HAP-1 (cell line): ENCODE results near the gene NPAS2.

Experiments
- DNase-seq, 2 experiments: peaks; one replicate each; pipeline ENCODE4 v3.0.0-alpha.2; 2016 to 2020; ENCODE audit warnings: low spot score in 2 of 2
- H3K27me3 ChIP-seq: fragments of 250-450 bp; sonication (Bioruptor Pico); 2 replicates; pipeline ENCODE4 v1.5.1; 2020; ENCODE audit warnings: low read depth, mild to moderate bottlenecking, moderate library complexity
- H3K36me3 ChIP-seq: fragments of 250-450 bp; sonication (Bioruptor Pico); replicated peaks from 2 replicates; pipeline ENCODE4 v1.5.1; 2020; ENCODE audit warnings: mild to moderate bottlenecking
- H3K4me1 ChIP-seq: fragments of 250-450 bp; sonication (Bioruptor Pico); 2 replicates; pipeline ENCODE4 v1.5.1; 2020; ENCODE audit warnings: mild to moderate bottlenecking
- H3K4me3 ChIP-seq: fragments of 250-450 bp; sonication (Bioruptor Pico); 2 replicates; pipeline ENCODE4 v1.5.1; 2020; ENCODE audit warnings: mild to moderate bottlenecking, moderate library complexity
- H3K9me3 ChIP-seq: fragments of 250-450 bp; sonication (Bioruptor Pico); 2 replicates; pipeline ENCODE4 v1.5.1; 2020; ENCODE audit warnings: mild to moderate bottlenecking, moderate library complexity
- in situ Hi-C: fragments of 300-500 bp; cut with MboI; formaldehyde crosslinking; loops from 3 replicates; pipeline ENCODE4 v1.14.3; 2020; ENCODE audit warnings: low sequenced_read_pairs, inconsistent platforms, mixed read lengths

NPAS2 gene

DNA sequence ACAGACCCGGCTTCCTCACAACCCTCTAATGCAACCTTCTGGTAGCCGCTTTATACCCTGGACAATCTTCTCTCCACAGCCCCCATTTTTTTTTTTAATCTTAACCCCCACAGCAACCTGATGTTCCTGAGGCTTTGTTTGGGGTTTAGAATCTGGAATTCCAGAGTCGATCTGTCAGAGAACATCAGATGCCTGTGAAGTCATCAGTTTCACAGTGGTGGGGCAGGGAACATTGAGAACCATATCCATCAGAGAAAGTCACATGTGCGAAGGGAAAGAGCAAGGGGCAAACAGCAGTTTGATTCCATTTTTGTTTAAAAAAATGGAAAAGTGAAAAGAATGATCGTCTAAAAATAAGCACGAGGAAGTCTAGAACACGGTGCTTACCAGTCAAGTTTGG lies 20.6 kb downstream of the NPAS2 start:
- Histone ChIP-seq H3K4me1 (no peaks in the 10 kb centered on the region), H3K4me3 (no peak overlapping the region), H3K36me3 (no peaks in the 10 kb centered on the region), H3K9me3 (no peaks in the 10 kb centered on the region), H3K27me3 (no peaks in the 10 kb centered on the region)
- in situ Hi-C loops = no loop called here
- no peak for DNase-seq

DNA sequence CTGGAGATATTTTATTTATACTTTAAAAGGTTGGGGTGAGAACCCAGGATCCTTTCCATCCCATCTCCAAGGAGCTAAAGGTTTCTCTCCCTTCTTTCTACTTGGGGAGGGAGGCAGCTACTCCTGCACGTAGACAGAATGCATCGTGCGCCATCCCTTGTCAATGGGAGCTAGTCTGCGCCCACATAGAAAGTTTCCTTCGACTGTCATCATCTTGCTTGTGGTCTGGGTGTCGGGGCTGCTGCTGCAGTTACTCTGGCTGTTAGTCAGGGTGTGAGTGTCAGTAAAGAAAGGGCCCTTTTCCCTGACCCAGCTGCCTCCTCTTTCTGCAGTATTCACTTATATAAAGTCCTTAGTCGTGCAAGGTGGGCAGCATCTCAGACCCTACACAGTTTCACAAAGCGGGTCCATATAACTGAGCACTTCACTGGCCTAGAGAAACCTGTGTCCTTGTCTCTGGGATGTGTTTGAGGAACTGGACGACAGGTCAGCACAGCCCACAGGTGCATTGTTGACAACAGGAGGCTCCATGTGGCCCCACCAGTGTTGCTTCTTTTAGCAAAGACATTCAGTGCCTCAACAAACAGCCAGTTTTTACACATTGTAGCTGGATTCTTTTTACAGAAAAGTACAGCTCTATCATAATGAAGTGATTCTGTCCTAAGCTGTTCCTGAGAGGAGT lies 22.4 kb downstream of the NPAS2 start:
- no peaks in the 10 kb centered on the region for H3K27me3 ChIP-seq
- in situ Hi-C loops = no loop called here

DNA sequence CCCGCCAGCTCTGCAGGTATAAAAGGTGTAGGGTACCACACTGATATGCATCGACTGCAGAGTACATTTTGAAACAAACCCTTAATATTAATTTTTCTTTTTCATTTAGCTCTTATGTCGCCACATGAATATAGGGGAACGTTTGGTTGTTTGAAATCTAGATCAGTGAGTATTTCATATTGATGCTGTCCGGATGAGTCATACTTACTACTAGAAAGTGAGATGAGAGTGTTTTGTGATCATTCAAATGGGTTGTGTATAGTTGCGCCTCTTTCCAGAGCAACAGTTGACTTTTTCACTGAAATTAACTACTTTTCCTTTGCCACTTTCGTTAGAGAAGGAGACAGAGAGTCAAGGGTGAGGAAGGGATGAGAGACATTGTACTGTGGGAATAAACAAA lies 24.6 kb downstream of the NPAS2 start:
- Histone ChIP-seq H3K4me3 (no peak overlapping the region), H3K27me3 (no peaks in the 10 kb centered on the region), H3K9me3 (no peaks in the 10 kb centered on the region), H3K36me3 (no peaks in the 10 kb centered on the region), H3K4me1 (no peaks in the 10 kb centered on the region)
- no peak for DNase-seq
- in situ Hi-C loops = no loop called here

More for the DNA sequence above, 22.4 kb downstream of the NPAS2 start:
- Histone ChIP-seq H3K9me3 (no peaks in the 10 kb centered on the region), H3K4me1 (no peaks in the 10 kb centered on the region), H3K4me3 (no peak overlapping the region), H3K36me3 (no peaks in the 10 kb centered on the region)
- DNase-seq = no peak

DNA sequence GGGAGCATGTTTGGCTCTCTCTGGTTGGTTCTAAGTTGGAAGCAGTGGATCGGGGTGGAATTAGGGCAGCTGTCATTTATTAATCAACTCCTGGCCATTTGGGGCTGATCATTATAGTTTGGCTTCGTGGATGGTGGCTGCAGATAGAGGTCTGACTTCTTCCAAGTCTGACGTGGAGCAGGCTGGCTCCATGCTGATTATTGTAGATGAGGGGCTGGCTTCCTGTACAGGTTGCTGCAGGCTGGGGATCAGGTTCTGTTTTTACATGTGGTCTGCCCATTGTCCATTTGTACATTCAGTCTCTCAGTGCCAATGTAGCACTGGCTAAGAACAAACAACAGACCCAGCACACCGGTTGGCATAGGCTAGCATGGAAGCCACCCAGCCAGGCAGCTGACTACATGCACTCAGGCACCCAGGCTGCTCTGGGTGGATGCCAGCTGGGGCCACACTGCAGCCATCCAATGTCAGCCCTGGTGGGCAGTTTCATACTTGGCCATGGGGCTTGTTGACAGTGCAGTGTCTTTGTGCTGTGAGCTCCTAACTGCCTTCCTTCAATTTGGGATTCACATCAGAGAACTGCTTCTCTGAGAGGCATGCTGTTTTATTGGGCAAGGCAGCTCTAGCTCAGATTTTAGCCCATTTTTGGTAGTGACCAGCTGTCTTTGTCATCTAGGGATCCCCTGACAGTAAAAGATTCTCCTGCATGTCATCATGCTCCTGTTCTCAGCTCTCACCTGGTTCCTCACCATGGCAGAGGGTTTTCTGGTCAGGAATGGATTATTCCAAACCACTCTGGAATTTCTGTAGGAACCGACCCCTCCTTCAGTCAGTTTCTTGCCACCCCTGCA lies 25.4 kb downstream of the NPAS2 start:
- in situ Hi-C loops = no loop called here
- no peak for DNase-seq
- no peaks in the 10 kb centered on the region for H3K4me1 ChIP-seq
- H3K27me3 ChIP-seq = no peaks in the 10 kb centered on the region
- no peak overlapping the region for H3K4me3 ChIP-seq
- no peaks in the 10 kb centered on the region for H3K9me3 ChIP-seq
- no peaks in the 10 kb centered on the region for H3K36me3 ChIP-seq

DNA sequence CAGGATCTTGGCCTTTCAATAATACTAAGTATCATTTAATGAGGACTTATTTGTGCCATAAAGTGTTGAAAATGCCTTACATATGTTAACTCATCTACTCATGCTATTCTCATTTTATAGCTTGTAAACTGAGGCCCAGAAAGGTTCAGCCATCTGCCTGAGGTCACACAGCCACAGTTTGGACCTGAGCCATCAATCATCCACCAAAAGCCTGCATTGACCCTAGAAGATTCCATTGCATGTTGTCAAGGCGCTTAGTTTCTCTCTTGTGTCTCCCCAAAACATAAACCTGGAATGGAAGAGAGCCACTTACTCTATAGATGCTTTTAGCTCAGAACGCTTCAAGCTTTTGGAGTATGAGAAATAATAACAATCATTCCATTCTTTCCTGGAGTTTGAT lies 26.8 kb downstream of the NPAS2 start:
- no peaks in the 10 kb centered on the region for H3K36me3 ChIP-seq
- H3K4me1 ChIP-seq = no peaks in the 10 kb centered on the region
- no peak for DNase-seq
- H3K27me3 ChIP-seq = no peaks in the 10 kb centered on the region
- H3K4me3 ChIP-seq = no peak overlapping the region
- H3K9me3 ChIP-seq = no peaks in the 10 kb centered on the region
- in situ Hi-C loops = no loop called here

DNA sequence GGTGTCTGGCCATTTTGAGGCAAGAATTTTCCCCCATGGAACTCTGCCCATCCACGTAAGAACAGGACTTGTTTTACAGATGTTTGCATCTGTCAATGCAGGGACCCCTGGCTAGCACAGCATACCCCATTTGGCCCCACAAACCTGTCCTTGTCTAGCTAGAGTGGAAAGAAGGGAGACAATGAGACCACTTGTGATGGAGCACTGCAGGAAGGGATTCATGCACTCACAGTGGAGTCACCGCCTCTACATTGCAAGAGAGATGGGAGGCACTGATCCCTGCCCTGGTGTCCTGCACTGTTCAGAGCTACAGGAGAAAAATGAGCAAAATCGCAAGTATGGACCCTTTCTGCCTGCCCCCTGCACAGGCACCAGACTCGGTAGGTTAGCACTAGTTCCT lies 32.5 kb downstream of the NPAS2 start:
- no peaks in the 10 kb centered on the region for H3K27me3 ChIP-seq
- in situ Hi-C loops = no loop called here
- no peak overlapping the region for H3K4me3 ChIP-seq
- no peak for DNase-seq
- no peaks in the 10 kb centered on the region for H3K4me1 ChIP-seq
- no peaks in the 10 kb centered on the region for H3K36me3 ChIP-seq
- H3K9me3 ChIP-seq = no peaks in the 10 kb centered on the region

DNA sequence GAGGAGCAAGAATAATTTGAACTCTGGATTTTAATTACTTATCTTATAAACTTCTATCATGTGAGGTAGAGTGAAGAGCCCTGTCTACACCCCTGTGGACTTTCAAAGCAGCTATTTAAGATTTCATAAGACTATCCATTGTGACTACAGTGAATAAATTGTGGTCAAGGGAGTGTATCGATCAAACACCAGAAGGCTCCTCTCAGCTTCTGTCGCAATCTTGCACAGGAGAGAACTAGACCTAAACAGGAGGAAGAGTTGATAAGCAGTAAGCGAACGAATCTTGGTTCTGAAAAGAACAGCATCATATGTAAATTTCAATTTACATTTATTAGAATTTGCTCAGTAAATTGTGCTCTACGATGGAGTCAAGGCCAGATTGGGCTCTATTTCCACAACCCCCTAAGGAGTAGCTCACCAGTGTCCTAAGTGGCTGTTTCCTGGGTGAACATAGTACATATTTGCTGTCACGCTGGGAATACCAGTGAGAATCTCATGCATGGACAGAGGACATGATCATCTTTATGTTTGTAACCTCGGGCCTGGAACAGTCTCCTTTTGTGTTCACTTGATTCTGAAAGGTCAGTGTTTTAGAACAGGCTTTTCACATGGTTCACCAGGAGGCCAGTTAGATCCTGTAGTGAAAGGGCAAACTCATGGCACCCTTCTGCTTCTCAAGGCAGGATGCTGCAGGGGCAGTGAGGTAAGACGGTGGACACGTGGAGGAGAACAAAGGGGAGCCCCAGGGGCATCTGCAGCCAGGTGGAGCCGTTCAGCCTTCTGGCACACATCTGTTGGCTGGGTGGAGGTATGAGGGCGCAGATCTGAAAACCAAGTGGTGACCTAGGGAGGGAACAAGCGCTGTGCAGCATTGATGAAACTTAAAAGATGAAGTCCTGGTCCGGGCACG lies 33.3 kb downstream of the NPAS2 start:
- DNase-seq = no peak
- Histone ChIP-seq H3K4me3 (no peak overlapping the region), H3K27me3 (no peaks in the 10 kb centered on the region), H3K9me3 (no peaks in the 10 kb centered on the region), H3K36me3 (no peaks in the 10 kb centered on the region), H3K4me1 (no peaks in the 10 kb centered on the region)
- in situ Hi-C loops = no loop called here

DNA sequence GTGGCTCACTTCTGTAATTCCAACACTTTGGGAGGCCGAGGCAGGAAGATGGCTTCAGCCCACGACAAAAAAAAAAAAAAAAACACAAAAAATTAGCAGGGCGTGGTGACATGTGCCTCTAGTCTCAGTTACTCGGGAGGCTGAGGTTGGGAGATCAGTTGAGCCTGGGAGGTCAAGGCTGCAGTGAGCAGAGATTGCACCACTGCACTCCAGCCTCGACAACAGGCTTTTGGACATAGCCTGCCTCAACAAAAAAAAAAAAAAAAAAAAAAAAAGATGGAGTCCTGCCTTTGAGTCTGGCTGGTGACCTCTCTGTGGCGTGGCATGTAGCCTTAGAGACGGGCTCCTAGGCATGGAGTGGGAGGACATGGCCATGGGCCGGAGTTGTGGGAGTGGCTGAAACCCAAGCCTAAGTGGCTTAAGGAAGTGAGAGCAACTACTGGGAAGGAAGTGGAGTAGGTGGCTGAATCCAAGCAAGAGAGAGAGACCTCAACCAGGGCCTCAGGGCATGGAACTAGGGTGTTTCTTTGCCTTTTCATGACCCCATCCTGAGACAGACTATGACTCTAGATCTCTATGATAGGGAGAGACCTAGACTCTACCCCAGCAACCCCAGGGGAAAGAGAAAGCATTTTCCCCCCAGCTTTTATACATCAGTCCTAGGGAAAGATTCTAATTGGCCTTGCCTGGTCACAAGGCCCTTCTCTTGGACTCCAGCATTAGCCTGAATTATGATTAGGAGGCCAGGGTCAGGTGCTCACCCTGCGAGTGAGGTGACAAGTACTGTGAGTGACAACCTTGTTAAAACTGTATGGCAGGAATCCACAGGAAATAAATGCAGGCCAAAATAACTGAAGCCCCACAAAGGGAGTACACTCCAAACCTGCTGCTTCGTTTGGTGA lies 34.2 kb downstream of the NPAS2 start:
- in situ Hi-C loops = no loop called here
- H3K4me3 ChIP-seq = no peak overlapping the region
- H3K36me3 ChIP-seq = no peaks in the 10 kb centered on the region
- DNase-seq = no peak
- H3K4me1 ChIP-seq = no peaks in the 10 kb centered on the region
- H3K27me3 ChIP-seq = no peaks in the 10 kb centered on the region
- H3K9me3 ChIP-seq = no peaks in the 10 kb centered on the region

DNA sequence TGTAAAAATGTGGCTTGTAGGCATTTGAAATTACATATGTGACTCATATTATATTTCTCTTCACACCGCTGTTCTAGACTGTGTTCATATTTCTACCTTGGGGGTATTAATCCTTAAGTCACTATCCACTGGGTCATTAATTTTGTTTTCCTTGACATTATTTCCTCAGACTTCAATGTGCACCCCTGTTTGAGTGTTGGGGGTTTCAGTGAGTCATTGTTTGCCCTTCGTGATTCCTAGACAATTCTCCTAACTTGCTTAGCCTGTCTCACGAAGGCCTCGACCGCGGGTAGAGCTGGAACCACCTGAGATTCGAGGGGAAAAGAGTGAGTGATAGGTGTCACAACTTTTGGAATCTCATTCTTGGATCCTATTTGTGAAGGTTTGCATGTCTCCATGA lies 35.1 kb downstream of the NPAS2 start:
- DNase-seq = no peak
- Histone ChIP-seq H3K27me3 (no peaks in the 10 kb centered on the region), H3K4me1 (no peaks in the 10 kb centered on the region), H3K9me3 (no peaks in the 10 kb centered on the region), H3K4me3 (no peak overlapping the region), H3K36me3 (no peaks in the 10 kb centered on the region)
- in situ Hi-C loops = no loop called here

DNA sequence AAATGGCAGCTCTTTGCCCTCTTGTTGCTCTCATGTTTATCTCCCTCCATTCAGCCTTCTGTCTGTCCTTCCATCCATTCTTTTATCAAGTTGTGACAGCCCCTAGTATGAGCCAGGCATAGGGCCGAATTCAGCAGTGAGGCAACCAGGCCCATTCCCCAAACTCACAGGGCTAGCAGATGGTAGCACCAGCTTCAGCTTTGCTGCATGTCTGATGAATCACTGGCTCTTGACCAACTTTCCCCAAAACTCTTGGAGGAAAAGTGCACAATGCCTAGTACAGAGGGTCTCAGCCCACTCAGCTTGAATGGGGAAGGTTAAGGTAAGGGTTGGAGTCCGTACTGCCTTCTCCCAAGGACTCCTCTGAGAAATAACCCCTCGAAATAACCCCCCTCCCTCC lies 35.7 kb downstream of the NPAS2 start:
- no peaks in the 10 kb centered on the region for H3K4me1 ChIP-seq
- no peak for DNase-seq
- no peaks in the 10 kb centered on the region for H3K27me3 ChIP-seq
- no peaks in the 10 kb centered on the region for H3K9me3 ChIP-seq
- H3K4me3 ChIP-seq = no peak overlapping the region
- H3K36me3 ChIP-seq = no peaks in the 10 kb centered on the region
- in situ Hi-C loops = no loop called here

DNA sequence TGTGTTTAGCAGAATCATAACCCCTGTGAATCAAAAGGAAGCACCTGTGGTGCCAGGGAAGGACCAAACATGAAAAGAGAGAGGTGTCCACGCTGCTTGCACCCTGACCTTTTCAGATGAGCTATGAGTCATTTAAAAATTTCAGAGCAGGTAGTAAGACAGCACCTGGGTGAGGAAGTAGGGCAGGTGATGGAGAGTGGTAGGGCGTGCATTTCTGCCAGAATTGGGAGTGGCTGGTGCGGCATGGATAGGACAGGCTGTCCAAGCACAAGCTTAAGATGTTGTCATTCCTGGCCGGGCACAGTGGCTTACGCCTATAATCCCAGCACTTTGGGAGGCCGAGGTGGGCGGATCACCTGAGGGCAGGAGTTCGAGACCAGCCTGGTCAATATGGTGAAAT lies 36.8 kb downstream of the NPAS2 start:
- in situ Hi-C loops = no loop called here
- H3K27me3 ChIP-seq = no peaks in the 10 kb centered on the region
- H3K4me1 ChIP-seq = no peaks in the 10 kb centered on the region
- no peak overlapping the region for H3K4me3 ChIP-seq
- no peaks in the 10 kb centered on the region for H3K9me3 ChIP-seq
- H3K36me3 ChIP-seq = no peaks in the 10 kb centered on the region
- DNase-seq = no peak

DNA sequence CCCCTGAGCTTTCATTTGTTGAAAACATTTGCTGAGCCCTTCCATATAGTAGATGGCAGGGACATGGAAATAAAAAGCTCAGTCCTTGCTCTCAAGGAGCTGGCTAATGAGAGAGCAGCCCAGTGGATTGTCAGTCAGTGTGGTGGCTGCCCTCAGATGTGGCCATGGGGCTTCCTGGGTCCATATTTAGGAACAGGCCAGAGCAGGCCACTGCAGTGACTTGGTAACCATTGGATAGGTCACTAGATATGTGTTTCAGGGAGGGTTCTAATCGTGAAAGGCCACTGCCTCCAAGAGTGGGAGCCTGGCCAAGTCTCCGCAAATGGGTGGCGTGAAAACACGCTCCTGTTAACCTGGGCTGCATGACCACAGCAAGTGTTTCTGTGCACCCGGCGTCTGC lies 37.4 kb downstream of the NPAS2 start:
- Histone ChIP-seq H3K36me3 (no peaks in the 10 kb centered on the region), H3K4me3 (no peak overlapping the region), H3K27me3 (no peaks in the 10 kb centered on the region), H3K4me1 (no peaks in the 10 kb centered on the region), H3K9me3 (no peaks in the 10 kb centered on the region)
- in situ Hi-C loops = no loop called here
- DNase-seq = no peak

DNA sequence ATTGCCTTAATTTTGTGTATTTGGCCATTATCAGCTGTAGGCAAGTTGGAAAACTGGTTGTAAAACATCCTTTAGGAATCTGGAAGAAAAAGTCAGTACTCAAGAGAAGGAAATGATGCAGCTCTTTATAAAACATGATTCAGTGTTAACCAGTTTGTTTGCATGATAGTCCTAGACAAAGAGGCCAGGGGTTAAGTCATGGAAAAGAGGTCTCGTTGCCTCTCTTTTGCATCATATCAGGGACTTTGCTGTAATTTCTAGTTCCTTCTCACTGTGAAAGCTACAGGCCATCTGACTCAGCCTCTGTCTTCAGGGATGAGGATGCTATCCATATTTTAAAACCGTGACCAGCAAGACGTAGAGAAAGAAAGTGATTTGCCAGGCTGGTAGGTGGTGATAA lies 38.0 kb downstream of the NPAS2 start:
- H3K36me3 ChIP-seq = no peaks in the 10 kb centered on the region
- H3K27me3 ChIP-seq = no peaks in the 10 kb centered on the region
- in situ Hi-C loops = no loop called here
- no peak overlapping the region for H3K4me3 ChIP-seq
- H3K9me3 ChIP-seq = no peaks in the 10 kb centered on the region
- DNase-seq = no peak
- no peaks in the 10 kb centered on the region for H3K4me1 ChIP-seq
